HG03135 (cell line): ENCODE results near the gene RPS6KA5.
"Not testable (repeated sequence)": the region's sequence is repeated elsewhere in the genome, so short reads cannot be mapped to it uniquely, and the experiment has no call there.

Experiments
- ATAC-seq: cut with Tn5 transposase; IDR thresholded peaks from one replicate; pipeline ENCODE4 v1.9.1; 2021; ENCODE audit warnings: mild to moderate bottlenecking, moderate library complexity; ENCODE audit not compliant: unreplicated experiment

RPS6KA5 gene

DNA sequence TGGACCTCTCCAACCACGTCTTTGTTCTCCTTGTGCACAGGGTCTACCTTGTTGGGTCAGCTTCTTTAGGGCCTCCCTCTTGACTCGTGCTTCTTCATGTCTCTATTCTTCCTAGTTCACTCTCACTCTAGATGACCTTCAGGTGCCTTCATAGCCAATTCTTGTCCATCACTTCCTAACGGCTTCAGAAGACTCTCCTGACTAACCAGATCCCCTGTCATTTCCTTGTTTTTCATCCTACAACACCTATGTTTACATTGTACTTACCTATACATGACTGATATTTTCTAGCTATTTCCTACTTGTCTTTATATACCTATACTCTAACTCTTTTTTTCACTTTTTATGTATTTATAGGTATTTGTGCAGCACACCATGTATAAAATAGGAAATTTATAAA lies 117.1 kb downstream of the RPS6KA5 start:
- ATAC-seq, result no peak

DNA sequence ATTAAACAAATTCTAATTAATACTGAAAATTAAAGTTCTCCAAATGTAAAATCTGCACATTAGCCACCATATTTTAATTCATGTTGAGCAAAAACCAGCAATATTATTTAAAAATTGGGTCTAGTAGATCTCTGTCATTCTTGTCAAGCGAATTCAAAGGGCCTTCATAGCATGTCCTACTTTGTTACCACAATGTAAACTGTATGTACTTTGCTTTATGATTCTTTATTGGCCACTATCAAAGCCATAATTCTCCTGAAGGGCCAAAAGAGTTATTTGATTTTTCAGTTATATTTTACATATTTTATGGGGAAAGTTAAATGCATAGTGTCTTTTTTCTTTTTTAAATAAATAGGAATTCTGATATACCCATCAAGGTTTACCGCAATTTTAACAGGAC lies 117.9 kb downstream of the RPS6KA5 start:
- ATAC-seq, result no peak

DNA sequence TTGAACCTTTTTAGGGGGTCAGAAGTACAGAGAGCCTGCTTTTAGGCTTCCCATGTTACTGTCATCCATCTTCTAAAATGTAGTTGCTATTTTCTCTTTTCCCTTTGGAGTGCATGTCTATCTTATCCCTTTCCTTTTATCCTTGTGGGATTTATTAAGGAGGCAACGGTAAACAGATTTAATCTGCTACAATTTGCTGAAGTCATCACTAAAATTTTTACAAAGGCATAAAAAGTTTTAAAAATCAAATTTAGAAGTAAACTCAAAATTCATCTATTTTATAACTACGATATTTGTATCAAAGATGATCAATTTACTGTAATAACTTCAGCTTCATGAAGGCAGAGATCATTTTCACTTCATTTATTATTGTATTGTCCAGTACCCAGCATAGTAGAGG lies 118.7 kb downstream of the RPS6KA5 start:
- ATAC-seq, result no peak

- ATAC-seq, result no peak
Observed at GRCh38 chr14:90940318-90940962, 120.0 kb downstream of the RPS6KA5 start.

DNA sequence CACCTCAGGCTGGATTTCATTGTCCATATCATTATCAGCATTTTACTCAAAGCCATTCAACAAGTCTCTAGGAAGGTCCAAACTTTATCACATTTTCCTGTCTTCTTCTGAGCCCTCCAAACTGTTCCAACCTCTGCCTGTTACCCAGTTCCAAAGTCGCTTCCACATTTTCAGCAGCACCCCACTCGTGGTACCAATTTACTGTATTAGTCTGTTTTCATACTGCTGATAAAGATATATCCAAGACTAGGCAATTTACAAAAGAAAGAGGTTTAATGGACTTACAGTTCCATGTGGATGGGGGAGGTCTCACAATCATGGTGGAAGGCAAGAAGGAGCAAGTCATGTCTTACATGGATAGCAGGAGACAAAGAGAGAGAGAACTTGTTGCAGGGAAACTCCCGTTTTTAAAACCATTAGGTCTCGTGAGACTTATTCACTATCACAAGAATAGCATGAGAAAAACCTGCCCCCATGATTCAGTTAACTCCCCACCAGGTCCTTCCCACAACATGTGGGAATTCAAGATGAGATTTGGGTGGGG lies 121.1 kb downstream of the RPS6KA5 start:
- not testable (repeated sequence) for ATAC-seq

DNA sequence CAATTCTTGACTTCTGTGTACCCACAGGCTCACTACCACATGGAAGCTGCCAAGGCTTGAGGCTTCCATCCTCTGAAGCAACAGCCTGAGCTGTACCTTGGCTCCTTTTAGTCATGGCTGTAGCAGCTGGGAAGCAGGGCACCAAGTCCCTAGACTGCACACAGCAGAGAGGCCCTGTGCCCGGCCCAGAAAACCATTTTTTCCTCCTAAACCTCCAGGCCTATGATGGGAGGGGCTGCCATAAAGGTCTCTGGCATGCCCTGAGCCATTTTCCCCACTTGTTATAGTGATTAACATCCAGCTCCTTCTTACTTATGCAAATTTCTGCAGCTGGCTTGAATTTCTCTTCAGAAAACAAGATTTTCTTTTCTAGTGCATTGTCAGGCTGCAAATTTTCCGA lies 121.8 kb downstream of the RPS6KA5 start:
- ATAC-seq, result no peak

DNA sequence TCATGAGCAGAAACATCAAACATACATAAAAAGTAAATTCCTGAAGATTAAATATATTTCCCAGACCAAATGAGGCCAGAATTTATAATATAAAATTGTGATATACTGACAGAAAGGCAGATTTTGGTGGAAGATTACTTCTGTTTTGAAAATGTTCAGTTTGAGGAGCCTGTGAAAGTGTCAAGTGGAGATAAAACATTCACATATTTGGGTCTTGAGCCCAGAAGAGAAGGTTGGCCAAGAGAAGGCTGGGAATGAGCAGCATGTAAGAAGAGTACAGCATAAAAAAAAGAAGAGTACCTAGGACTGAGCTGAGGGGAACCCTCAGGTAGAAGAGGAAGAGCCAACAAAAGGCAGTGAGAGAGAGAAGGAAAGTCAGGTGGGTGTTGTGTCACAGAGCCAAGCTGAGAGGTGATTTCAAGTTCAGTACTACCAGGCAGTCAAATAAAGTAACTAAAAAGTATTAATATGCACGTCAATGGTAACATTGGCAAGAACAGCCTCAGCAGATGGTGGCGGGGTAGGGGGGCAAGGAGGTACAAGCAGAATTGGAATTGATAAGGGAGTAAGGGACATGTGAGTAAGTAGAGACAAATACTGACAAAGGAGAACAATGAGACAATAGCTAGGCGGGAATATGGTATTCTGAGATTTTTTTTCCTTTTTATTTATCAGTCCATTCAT lies 123.5 kb downstream of the RPS6KA5 start:
- ATAC-seq, result no peak

DNA sequence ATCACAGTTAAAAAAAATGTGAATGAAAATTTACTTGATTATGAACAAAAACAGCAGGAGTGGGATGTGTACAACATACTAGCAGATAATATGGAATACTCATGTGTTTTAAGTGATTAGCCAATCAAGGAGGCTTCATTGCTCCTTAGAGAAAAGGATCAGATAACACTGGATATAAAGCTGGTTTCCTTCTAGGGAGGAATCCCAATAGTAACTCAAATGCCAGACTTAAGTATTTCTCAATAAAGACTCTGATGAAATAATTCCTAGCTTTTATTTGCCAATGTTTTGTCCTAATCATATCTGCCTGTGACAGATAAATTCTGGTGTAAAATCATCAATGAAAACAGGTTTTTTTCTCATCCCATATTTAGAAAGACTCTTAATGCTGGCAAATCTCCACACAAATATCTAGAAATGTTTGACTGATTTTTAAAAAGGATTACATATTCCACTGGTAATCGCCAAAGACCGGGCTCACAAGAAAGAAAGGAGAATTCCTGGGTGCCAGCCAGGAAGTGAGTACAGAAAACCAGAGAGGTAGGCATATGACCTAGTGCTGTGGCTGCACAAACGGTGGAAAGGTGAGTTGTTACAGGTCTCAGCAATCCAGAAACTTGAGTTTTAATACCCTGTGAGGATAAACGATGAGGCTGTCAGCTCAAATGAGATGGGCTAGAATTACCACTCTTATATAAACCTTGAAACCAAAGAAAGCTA lies 135.7 kb downstream of the RPS6KA5 start:
- ATAC-seq, result no peak

DNA sequence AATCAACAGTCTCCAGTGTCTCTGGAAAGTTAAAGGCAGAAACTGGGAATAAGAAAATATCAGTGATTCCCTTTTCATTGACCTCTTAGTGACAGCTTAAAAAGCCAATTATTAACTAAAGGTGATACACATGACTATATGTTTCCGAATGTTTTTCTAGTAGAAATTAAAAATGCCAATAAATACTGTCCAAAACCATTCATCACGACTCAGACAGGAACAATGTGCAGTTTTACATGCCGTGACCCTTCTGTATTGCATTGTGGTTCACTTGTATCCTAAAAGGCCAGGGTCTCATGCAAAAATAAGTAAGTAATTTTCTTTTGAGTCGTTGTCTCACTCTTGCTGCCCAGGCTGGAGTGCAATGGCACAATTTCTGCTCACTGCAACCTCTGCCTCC lies 138.3 kb downstream of the RPS6KA5 start:
- ATAC-seq, result no peak

- ATAC-seq, result no peak
Observed at GRCh38 chr14:90911121-90911520, 149.3 kb downstream of the RPS6KA5 start.

DNA sequence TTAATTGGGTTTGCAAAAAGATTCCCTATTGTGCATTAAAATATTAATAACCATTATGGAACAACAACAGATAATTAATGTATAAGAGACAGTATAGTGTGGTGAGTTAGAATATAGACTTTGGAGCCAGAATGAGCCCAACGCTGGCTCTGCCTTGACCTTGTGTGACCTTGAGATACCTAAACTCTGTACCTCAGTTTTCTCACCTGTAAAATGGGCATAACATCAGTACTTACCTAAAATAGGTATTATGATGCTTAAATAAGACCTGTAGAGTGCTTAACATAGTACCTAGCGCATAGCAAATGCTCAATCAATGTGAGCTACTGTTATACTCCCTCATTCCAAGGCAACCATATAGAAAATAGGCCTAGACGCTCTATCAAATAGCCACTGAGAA lies 153.3 kb downstream of the RPS6KA5 start:
- ATAC-seq, result no peak

DNA sequence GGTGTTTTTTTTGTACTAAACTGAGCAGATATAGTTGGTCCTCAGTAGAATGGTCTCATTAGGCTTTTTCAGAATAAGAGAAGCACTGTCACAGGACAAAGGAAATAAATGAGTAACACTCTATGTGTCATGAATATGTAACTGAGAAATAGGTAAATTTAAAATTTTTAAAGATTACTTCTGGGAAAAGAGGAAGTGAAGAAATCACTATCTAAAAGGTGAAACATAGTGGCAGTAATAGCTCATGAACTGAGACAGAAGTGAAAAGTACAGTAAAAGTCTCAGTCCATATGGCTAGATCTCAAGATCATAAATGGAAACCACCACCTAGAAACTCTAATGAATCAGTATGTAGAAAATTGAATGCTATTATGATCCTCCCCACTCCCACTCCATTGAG lies 154.9 kb downstream of the RPS6KA5 start:
- peak; percentile 85 for ATAC-seq

- ATAC-seq, result no peak
Observed at GRCh38 chr14:90903101-90903500, 157.3 kb downstream of the RPS6KA5 start.

- no peak for ATAC-seq
Observed at GRCh38 chr14:90900476-90901083, 159.9 kb downstream of the RPS6KA5 start.

DNA sequence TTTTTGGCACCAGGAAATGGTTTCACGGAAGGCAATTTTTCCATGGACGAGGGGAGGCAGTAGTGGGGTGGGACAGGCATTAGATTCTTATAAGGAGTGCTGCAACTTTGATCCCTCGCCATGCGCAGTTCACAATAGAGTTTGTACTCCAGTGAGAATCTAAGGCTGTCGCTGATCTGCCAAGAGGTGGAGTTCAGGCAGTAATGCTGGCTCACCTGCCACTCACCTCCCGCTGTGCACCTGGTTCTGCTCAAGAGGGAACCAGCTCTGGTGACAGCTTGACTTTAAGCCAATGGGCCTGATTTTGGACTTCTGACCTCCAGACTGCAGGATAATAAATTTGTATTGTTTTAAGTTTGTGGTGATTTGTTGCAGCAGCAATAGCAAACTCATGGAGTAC lies 163.4 kb downstream of the RPS6KA5 start:
- no peak for ATAC-seq

- ATAC-seq, result no peak
Observed at GRCh38 chr14:90894241-90894640, 166.2 kb downstream of the RPS6KA5 start.

DNA sequence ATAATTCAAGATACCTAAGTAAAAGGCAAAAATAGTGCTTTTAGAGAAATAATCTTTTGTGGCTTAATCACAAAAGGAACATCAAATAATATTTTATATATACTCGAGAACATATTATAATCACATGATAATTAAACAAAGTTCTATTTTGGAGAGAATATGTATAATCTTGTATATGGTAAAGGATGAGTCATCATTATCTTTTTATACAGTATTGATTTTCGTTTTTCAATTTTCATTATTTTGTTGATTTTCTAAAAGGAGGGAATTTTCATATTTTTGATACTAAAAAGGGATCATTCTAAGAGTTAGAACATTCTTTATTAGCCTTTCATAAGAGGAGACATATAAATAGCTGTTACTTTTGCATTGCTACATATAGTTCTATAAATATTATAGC lies 166.9 kb downstream of the RPS6KA5 start:
- ATAC-seq, result no peak

DNA sequence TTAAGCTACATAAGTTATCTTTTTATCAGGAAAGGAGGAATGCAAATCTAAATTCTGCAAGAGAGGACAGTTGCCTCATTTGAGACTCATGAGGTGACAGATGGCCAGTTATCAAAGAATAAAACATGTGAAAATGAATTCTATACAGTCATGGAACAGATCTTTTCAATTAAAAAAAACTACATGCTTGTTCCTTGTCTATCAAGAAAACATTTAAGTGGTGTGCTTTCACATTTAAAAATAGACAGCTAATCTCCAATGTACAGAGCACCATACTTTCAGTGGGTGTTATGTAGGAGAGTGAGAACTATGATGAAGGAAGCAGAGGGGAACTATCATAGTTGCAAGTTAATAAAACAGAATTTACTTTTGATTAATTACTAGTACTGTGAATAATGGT lies 167.5 kb downstream of the RPS6KA5 start:
- ATAC-seq, result no peak

DNA sequence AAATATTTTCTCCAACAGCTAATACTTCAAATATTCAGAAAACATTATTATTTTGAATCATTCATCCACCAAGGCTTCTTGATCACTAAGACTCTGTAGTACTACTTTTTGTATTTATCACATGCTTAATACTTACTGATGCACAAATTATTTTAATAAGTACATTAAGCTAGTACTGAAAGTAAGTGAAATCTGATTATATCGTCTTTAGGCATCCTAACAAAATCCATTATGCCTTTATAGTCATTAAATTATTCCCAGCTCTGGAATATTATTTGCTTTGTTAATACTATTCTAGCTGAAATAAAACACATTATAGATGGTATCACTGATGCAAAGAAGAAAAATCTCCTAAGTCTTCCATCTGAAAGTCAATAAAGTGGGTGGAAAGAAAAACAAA lies 169.1 kb downstream of the RPS6KA5 start:
- no peak for ATAC-seq

GRCh38 chr14:90890322-90891020 lies 170.0 kb downstream of the RPS6KA5 start:
- ATAC-seq, result no peak

- no peak for ATAC-seq
Observed at GRCh38 chr14:90886297-90886815, 174.1 kb downstream of the RPS6KA5 start.
